Measurements from ENCODE around the gene AFF3. TPM values are rescaled to one million over a fixed set of nuclear protein-coding genes. Genes with fewer than 3 reads are reported as not detected.

The AFF3 gene
- total RNA-seq, 6 experiments from 2014 or later, result 1.3 to 7.3 (median 6.4) TPM

- H3K4me3 ChIP-seq, result no peak overlapping the region
- peaks cover 0 to 16% (median 0%) of the 10 kb centered on the region in 4 donors for H3K4me1 ChIP-seq
- WGBS (ENCODE audit: insufficient coverage, low coverage, low lambda C conversion rate, missing lambda C conversion rate), result 87% methylated on average over 3 of the region's 6 CpGs
- H3K36me3 ChIP-seq, result no peaks in the 10 kb centered on the region
- ATAC-seq, result no peak
- no peaks in the 10 kb centered on the region for H3K27me3 ChIP-seq
- TF ChIP-seq POLR2A (IDR thresholded peaks at IDR 0.05), result no peak
- DNase-seq, result no peak
- intact Hi-C loops (cut with DNase I), result no loop called here
- H3K27ac ChIP-seq, result no peak overlapping the region
- no peaks in the 10 kb centered on the region for H3K9me3 ChIP-seq
Observed at GRCh38 chr2:100009743-100010142, 132.6 kb downstream of the AFF3 start.

DNA sequence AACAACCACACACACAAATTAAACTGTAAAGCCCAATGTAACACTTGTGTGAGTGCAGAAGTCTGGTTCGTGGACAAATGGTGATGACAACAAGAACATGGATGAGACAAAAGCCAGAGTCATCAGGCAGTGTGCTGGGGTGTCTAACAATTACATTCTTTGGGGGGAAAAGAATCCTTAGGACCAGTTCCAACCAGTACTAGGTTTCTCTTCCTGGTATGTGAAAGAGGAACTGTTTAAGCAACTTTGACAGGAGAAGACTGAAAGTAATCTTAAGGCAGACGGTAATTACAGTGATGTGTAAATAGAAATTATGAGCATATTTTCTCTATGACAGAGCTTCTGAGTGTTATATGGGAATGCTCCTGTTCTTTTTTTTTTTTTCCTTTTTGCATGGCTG, 133.4 kb downstream of the AFF3 start:
- Histone ChIP-seq H3K36me3 (no peaks in the 10 kb centered on the region), H3K27me3 (no peaks in the 10 kb centered on the region), H3K9me3 (no peaks in the 10 kb centered on the region), H3K27ac (no peak overlapping the region), H3K4me3 (no peak overlapping the region), H3K4me1 (peaks cover 0 to 16% (median 0%) of the 10 kb centered on the region in 4 donors)
- no peak for DNase-seq
- no peak for ATAC-seq
- intact Hi-C loops (cut with DNase I), result no loop called here
- TF ChIP-seq, protein P1, sequence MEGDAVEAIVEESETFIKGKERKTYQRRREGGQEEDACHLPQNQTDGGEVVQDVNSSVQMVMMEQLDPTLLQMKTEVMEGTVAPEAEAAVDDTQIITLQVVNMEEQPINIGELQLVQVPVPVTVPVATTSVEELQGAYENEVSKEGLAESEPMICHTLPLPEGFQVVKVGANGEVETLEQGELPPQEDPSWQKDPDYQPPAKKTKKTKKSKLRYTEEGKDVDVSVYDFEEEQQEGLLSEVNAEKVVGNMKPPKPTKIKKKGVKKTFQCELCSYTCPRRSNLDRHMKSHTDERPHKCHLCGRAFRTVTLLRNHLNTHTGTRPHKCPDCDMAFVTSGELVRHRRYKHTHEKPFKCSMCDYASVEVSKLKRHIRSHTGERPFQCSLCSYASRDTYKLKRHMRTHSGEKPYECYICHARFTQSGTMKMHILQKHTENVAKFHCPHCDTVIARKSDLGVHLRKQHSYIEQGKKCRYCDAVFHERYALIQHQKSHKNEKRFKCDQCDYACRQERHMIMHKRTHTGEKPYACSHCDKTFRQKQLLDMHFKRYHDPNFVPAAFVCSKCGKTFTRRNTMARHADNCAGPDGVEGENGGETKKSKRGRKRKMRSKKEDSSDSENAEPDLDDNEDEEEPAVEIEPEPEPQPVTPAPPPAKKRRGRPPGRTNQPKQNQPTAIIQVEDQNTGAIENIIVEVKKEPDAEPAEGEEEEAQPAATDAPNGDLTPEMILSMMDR (IDR thresholded peaks at IDR 0.05), result no peak
- no peak for TF ChIP-seq POLR2A (IDR thresholded peaks at IDR 0.05)
- WGBS (ENCODE audit: insufficient coverage, low coverage, low lambda C conversion rate, missing lambda C conversion rate), result 48% methylated on average over 2 of the region's 2 CpGs

GRCh38 chr2:100006516-100006915, 135.9 kb downstream of the AFF3 start:
- intact Hi-C loops (cut with DNase I), result no loop called here

GRCh38 chr2:100004959-100005387, 137.4 kb downstream of the AFF3 start:
- TF ChIP-seq POLR2A (IDR thresholded peaks at IDR 0.05), result no peak
- TF ChIP-seq, protein P1 (IDR thresholded peaks at IDR 0.05), result no peak
- Histone ChIP-seq H3K36me3 (no peaks in the 10 kb centered on the region), H3K4me3 (no peak overlapping the region), H3K4me1 (peaks cover 0 to 11% (median 0%) of the 10 kb centered on the region in 4 donors), H3K27ac (peak overlapping the region in 1 of 3 donors; percentile 54), H3K9me3 (no peaks in the 10 kb centered on the region), H3K27me3 (no peaks in the 10 kb centered on the region)
- ATAC-seq, result peak; percentile 47 to 56 (median 52)
- intact Hi-C loops (cut with DNase I), result no loop called here
- 42% methylated on average over 2 of the region's 2 CpGs for WGBS (ENCODE audit: insufficient coverage, low coverage, low lambda C conversion rate, missing lambda C conversion rate)
- DNase-seq, result no peak

More at GRCh38 chr2:100006516-100006915, 135.9 kb downstream of the AFF3 start:
- no peaks in the 10 kb centered on the region for H3K36me3 ChIP-seq
- no peak for ATAC-seq
- no peaks in the 10 kb centered on the region for H3K9me3 ChIP-seq
- H3K4me1 ChIP-seq, result peaks cover 0 to 11% (median 0%) of the 10 kb centered on the region in 4 donors
- WGBS (ENCODE audit: insufficient coverage, low coverage, low lambda C conversion rate, missing lambda C conversion rate), result 92% methylated on average over 4 of the region's 12 CpGs
- no peak overlapping the region for H3K27ac ChIP-seq
- no peak for DNase-seq
- no peak overlapping the region for H3K4me3 ChIP-seq
- no peak for TF ChIP-seq POLR2A (IDR thresholded peaks at IDR 0.05)
- TF ChIP-seq, protein P1 (IDR thresholded peaks at IDR 0.05), result no peak
- no peaks in the 10 kb centered on the region for H3K27me3 ChIP-seq

- Histone ChIP-seq H3K4me3 (no peak overlapping the region), H3K36me3 (no peaks in the 10 kb centered on the region), H3K4me1 (peaks cover 0 to 11% (median 0%) of the 10 kb centered on the region in 4 donors), H3K27me3 (no peaks in the 10 kb centered on the region), H3K9me3 (no peaks in the 10 kb centered on the region), H3K27ac (peak overlapping the region in 1 of 3 donors; percentile 54)
- DNase-seq, result no peak
- TF ChIP-seq, protein P1 (IDR thresholded peaks at IDR 0.05), result no peak
- no peak for TF ChIP-seq POLR2A (IDR thresholded peaks at IDR 0.05)
- 52% methylated on average over 3 of the region's 3 CpGs for WGBS (ENCODE audit: insufficient coverage, low coverage, low lambda C conversion rate, missing lambda C conversion rate)
- ATAC-seq, result peak; percentile 63 to 88 (median 76)
- intact Hi-C loops (cut with DNase I), result no loop called here
Observed at GRCh38 chr2:100004348-100004884, 138.0 kb downstream of the AFF3 start.

All from right lobe of liver (tissue), 6 donors.